Measurements from ENCODE around the gene IDUA.
A peak's percentile ranks its signal among the peaks of the same experiment; 100 is the strongest.

Gene IDUA

DNA sequence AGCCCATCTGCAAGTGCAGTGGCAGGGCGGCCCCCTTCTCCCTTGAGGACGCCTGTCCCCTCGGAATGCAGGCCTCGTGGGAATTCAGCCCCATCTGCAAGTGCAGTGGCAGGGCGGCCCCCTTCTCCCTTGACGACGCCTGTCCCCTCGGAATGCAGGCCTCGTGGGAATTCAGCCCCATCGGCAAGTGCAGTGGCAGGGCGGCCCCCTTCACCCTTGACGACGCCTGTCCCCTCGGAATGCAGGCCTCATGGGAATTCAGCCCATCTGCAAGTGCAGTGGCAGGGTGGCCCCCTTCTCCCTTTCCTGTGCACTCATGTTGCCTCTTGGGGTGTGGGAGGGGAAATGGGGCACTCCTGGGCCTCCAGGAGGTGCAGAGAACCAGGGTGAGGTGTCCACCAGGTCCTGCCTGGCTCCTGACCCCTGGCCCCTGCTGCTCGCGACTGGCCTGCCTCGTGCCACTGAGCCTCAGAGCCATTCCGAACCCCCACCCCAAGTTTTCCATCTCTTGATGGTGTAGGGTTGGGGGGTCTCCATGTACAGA is 13.1 kb downstream of the IDUA start:
- no peak overlapping the region for H3K4me3 ChIP-seq (ENCODE audit: low read depth, low read length)
- no peak for DNase-seq (ENCODE audit: low read depth)
- no peak for TF ChIP-seq CTCF (conservative IDR thresholded peaks at IDR 0.05; ENCODE audit: low read depth, low read length)

DNA sequence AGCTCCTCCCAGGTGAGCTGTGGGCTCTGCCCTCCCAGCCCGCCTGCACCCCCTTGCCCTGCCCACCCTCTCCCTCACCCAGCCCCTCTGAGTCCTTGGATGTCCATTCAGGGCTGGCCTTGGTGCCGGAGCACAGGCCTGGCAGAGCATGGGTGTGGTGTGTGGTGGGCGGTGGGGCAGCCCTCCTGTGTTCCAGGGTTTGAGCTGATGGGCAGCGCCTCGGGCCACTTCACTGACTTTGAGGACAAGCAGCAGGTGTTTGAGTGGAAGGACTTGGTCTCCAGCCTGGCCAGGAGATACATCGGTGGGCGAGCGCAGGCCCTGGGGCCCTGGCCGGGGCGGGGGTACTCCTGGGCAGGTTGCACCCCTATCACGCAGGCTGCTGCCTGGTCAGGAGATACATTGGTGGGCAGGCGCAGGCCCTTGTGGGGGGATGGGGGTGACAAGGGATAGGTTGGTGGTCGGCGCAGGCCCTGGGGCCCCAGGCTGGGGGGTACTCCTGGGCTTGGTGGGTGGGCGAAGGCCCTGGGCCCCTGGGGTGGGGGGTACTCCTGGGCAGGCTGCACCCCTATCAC is 13.9 kb downstream of the IDUA start:
- TF ChIP-seq CTCF (conservative IDR thresholded peaks at IDR 0.05; ENCODE audit: low read depth, low read length) = no peak
- no peak overlapping the region for H3K4me3 ChIP-seq (ENCODE audit: low read depth, low read length)
- DNase-seq (ENCODE audit: low read depth) = no peak

DNA sequence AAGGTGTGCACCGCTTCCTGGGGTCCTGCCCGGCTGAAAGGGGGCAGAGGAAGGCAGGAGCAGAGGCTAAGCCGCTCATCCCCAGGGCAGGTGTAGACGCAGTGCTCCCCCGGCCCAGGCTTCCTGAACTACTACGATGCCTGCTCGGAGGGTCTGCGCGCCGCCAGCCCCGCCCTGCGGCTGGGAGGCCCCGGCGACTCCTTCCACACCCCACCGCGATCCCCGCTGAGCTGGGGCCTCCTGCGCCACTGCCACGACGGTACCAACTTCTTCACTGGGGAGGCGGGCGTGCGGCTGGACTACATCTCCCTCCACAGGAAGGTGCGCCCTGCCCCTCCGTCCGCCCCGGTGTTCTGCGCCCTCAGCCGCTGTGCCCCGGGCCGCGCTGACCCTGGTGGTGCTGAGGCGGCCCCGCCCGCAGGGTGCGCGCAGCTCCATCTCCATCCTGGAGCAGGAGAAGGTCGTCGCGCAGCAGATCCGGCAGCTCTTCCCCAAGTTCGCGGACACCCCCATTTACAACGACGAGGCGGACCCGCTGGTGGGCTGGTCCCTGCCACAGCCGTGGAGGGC is 14.8 kb downstream of the IDUA start:
- DNase-seq (ENCODE audit: low read depth) = no peak
- no peak overlapping the region for H3K4me3 ChIP-seq (ENCODE audit: low read depth, low read length)
- TF ChIP-seq CTCF (conservative IDR thresholded peaks at IDR 0.05; ENCODE audit: low read depth, low read length) = no peak

- no peak for TF ChIP-seq CTCF (conservative IDR thresholded peaks at IDR 0.05; ENCODE audit: low read depth, low read length)
- H3K4me3 ChIP-seq (ENCODE audit: low read depth, low read length) = no peak overlapping the region
- DNase-seq (ENCODE audit: low read depth) = peak; percentile 34
Observed at GRCh38 chr4:1002131-1002630, 15.3 kb downstream of the IDUA start.

DNA sequence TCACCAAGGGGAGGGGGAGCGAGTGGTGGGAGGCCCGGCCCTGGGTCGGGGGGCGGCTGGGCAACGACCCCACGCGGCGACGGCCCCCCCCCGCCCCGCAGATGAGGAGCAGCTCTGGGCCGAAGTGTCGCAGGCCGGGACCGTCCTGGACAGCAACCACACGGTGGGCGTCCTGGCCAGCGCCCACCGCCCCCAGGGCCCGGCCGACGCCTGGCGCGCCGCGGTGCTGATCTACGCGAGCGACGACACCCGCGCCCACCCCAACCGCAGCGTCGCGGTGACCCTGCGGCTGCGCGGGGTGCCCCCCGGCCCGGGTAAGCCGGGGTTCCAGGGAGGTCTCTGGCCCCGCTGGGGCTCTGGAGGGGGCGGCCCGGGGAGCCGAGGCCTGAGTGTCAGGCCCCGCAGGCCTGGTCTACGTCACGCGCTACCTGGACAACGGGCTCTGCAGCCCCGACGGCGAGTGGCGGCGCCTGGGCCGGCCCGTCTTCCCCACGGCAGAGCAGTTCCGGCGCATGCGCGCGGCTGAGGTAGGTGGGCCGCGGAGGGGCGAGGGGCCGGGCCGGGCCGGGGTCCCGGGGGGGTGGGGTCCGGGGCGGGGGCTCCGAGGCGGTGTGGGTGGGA is 15.9 kb downstream of the IDUA start:
- no peak overlapping the region for H3K4me3 ChIP-seq (ENCODE audit: low read depth, low read length)
- no peak for TF ChIP-seq CTCF (conservative IDR thresholded peaks at IDR 0.05; ENCODE audit: low read depth, low read length)
- no peak for DNase-seq (ENCODE audit: low read depth)

- no peak for DNase-seq (ENCODE audit: low read depth)
- no peak for TF ChIP-seq CTCF (conservative IDR thresholded peaks at IDR 0.05; ENCODE audit: low read depth, low read length)
- H3K4me3 ChIP-seq (ENCODE audit: low read depth, low read length) = no peak overlapping the region
Observed at GRCh38 chr4:1003271-1004070, 16.6 kb downstream of the IDUA start.

Measured in choroid plexus epithelial cell (primary cell).